DMS 273 treated with DMSO at 0.1 percent for 48 hours (cell line): Measurements from ENCODE around the gene MACROH2A1.

Source experiments
- DNase-seq: peaks from one replicate; lab custom pipeline; 2025; lab: John Stamatoyannopoulos, UW

Gene MACROH2A1

DNA sequence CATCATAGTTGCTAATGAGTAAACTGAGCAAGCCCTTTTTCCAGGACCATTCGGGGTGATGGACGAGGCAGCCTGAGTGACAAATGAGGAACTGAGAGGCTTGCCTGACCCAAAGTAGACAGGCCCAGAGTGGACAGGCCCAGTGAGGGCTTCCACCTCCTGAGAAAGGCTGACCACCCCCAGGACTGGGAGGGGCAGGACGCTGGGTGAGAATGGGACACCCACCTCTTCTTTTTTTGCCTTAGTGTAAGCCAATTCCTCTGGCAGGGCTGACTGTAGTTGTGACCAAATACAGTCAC is 68.3 kb downstream of the MACROH2A1 start:
- DNase-seq = no peak

DNA sequence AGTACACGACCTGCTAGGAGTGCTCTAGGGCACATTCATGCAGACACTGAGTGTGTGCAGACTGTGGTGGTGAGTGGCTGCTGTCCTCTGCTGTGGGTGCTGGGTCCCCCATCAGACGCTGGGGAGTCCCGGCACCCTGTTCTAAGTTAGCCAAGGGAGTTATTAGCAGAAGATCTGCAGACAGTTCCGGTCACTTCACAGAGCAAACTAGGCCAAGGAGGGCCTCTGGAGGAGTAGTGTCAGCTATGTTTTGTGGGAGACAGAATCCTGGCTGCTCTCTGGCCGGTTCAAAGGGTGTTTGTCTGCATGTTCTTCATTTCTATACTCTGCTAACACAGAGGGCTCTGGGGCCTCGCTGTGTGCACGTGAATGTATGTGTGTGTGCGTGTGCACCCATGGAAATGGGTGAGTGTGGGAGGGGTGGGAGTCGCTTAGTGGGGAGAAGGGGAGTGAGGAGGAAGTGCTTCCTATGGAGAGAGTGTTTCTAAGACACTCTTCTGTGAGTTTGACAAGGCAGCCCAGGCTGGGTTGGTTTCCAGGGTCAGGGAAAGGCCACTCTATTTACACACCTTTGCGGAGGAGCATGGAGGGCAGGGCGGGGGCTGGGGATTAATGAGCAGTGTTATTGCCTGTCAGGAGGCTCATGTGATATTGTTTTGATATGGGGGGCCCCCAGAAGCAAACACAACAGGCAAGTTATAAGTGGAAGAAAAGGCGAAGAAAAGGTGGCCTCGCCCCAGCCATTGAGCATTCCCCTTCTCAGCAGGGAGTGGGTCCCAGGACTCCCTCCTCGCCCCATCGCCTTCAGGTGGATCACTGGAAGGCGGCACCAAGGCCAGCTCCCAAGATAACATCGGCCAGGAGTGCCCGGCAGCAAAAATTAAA is 68.9 kb downstream of the MACROH2A1 start:
- no peak for DNase-seq

DNA sequence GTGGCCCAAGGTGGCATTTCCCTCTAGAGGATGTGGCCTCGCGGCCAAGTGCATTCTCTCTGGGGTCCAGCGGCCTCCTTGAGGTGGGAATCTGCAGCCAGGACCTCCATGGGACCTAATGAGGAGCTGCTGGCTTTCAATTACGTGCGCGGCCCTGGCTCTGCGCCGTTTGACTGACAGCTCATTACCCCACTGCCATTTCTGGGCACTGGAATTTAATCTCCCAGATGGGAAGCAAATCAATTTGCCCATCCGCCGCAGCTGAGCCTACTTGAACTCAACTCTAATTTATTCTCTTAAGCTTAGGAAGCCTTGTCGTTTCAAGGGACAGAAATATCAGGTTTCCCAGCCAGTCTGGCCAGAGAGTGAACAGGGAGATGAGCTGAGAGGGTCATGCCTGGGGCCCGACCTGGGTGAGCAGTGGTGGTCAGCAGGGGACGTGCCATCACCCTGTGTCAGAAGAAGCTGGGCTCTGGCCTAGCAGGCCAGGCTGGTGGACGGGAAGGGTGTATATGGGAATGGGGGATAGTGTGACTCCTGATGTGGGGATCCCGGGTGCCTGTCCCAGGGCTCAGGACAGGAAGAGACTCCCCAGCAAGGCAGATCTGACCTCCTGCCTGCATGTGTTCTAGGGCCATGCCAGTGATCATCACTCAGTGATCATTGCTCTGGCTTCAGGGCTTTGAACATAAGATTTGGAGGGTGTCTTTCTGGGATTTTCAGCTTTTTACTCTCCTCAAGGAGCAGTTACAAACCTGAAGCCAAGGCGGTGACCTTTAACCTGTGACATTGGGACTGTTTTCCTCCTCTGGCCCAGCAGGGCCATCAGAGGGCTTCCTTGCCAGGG is 69.7 kb downstream of the MACROH2A1 start:
- no peak for DNase-seq

DNA sequence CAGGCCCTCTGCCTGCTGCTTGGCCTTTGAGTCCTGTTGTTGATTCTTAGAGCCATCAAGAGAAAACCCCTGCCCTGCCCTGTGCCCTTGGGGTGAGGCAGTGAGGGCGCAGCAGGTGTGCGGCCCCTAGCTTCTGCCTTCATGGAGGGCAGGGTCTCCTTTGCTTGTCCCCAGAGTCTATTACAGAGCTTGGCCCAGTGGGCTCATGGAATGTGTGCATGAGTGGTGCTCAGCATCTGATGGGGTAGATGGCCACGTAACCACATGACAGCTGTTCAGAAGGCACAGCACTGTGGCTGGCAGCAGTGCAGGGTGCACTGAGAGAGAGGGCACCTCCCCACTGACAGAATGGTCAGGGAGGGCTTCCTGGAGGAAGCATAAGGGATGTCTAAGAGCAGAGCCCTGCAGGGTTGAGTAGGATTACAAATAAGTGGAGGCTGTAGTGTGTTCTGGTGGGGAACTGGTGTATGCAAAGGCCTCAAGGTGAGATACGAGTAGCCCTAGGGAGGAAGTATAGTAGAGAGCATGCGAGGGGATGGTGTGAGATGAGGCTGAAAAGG is 70.8 kb downstream of the MACROH2A1 start:
- DNase-seq = no peak

DNA sequence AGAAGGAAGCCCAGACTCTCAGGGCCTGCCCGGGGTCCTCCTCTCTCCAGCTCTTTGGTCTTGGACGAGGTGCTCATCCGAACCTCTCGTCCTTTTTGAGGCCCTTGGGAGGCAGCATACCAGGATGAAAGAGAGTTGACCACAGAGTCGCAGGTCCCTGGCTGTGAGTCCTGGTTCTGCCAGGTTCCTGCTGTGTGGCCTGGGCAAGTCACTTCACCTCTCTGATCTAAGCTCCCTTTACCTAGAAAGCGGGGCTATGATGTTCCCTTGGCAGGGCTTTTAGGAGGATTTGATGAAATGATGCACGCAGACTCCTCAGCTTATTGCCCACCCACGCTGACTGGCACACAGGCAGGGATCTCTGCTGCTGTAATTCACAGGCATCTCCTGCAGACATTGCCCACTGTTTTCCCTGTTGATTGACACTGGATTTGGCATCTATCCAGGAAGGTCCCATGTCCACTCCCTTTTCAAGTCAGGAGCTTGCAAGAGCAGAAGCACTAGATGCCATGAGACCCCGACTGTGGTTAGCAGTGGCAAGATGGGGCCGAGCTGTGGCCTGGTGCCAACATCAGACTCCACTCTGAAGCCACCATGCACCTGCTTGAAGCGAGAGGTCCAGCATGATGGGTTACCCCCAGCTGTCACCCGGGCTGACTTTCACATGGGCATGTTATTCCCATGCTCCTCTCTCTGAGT is 71.5 kb downstream of the MACROH2A1 start:
- DNase-seq = no peak

DNA sequence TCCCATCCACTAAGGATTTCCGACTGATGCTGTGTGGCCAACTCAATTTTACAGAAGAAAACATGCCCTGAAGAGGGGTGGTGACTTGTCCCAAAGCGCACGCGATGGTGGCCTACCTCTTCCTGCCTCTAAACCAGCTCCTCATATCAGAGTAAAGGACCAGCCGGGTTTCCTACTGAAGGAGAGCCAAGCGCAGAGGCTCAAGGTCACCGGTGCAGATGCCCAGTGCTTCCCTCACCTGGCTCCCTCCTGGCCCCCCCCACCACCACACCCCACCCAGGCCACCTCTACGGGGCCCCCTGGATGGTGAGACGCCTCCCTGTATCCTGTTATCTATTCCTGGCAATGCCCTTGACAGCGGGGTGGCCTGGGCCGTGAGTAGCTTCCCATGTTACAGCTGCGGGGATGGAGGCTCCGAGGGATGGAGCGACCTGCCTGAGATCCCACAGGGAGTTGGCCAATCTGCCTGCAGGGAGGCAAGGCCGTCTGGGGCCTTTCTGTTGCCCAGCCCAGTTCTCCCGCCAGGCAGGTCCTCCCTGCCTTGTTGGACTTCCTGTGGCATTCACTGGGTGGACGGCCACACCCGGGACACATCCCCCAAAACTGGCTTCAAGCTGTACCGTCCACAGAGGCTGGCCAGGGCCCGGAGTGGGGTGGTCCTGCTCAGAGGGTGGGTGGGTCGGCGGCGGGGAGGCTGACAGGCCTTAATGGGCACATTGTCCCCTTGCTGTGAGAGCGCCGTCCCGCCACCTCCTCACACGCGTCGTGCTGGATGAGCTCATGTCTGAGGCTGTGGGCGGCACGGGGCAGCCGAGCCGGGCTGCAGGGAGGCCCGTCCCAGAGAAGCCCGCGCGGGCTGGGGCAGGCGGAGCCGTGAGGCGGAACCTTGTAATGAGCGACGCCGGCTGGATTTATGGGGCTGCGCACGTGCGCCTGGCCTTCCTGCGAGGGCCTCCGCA is 72.5 kb downstream of the MACROH2A1 start:
- no peak for DNase-seq

DNA sequence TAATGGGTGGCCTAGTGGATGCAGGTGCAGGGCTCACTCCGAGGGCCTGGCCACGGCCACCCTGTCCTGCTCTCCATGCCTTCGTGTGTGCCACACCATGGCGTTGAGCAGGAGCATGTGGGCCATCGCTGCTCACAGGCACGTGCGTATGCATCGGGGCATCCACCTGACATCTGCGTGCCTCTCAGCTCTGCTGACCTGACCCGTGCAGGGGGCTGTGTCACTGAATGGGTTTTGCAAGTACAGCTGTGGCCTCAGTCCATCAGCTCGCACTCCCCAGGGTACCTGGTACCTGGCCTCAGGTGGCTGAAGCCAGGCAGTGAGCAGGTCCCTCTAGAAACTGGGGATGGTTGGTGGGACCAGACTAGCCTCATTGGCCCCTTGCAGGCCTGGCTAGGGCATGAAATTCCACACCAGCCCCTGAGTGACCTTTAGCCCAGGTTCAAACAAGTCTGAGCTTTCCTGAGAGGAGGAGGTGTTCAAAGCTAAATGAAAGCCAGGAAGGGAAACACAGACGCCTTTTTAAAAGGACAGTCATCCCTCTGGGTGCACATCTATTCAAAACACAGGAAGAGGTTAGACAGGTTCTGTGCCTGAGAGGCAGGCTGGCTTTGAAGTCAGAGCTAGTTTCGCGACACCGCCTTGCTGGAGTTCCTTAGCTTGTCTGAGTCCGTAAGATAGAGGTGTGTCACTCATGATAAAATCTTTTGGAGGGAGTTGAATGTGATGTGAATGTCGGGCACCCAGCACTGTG is 74.0 kb downstream of the MACROH2A1 start:
- DNase-seq = no peak

DNA sequence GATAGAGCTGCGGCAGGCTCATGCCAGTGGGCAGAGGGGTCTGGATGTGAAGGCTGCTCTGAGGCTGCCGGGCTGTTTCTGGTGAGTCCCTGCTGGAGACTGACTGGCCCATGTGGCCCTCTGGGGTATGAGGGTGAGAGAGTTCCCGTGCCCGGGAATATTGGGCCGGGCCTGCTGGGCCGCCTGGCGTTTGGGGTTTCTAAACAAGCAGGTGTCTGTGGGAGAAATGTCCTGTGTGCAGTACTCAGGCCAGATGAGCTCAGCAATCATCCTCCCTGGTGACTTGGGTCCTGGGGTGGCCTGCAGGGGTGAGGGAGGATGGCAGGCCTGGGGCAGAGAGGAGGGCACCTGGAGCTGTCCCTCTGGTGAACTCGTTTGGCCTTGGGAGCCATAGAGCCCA is 74.9 kb downstream of the MACROH2A1 start:
- DNase-seq = no peak

DNA sequence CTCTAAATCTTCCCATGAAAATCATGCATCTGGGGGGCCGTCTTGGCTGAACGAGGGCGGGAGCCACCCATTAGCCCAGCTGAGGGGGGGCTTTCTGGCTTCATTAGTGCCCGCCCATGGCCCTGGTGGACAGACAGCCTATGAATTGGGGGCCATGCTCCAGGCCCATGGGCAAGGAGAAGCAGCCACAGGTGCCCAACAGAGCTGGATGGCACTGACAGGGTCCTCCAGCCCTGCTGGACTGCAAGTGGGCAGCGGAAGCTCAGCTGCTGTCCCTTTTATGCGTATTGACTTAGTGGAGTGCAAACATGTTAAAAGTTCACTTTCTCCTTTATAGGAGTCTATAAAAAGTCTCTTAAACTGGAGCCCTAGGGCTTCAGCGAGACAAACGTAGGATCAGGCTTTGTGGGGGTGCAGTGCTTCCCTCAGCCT is 75.3 kb downstream of the MACROH2A1 start:
- DNase-seq = no peak

DNA sequence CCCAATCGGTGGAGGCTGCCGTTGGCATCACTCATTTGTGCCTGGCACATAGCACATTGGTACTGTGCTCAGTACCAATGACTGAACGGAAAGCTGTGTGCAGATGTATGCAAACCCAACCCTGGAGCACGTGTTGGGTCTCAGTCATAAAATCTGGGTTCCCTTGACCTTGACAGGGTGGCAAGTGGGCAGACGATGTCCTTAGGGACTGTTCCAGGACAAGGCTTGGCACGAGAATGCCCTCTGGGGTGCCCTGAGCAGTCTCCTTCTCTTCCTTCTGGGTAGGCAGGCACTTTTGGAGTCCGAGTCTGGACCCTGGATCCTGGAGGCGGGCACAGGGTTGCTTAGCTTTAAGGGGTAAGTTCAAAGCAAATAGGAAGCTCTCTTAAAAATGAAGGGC is 75.8 kb downstream of the MACROH2A1 start:
- no peak for DNase-seq

DNA sequence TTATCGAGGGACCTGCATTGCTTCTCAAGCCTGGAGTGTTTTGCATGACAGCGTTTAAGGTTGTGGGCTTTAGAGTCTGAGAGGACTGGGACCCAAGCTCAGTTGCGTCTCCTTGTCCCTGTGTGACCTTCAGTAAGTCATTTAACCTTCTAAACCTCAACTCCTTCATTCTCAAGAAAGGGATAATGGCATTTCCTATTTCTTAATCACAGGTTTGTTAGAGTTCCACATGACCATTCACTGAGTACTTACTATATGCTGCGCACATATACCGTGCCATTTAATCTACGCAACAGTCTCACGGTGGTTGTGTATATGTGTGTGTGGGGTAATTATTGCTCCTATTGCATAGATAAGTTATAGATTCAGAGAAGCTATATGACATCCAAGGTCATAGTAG is 76.3 kb downstream of the MACROH2A1 start:
- no peak for DNase-seq

DNA sequence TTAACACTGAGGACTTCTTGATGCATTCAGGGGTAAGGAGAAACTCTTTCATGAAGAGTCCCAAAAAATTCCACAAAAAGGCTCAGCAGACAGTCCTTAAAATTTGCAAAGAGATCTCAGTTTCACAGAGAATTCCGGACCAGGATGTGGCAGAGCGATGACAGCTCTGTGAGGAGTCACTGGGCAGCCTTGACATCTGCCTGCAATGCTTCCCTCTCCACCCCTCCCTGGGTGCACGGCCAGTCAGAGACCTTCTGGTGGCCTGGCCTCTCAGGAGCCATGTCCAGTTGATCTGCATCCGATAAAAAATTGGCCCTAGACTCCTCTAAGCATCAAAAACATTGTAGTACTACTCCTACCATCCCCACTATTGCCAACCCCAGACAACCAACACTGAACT is 76.8 kb downstream of the MACROH2A1 start:
- DNase-seq = no peak

DNA sequence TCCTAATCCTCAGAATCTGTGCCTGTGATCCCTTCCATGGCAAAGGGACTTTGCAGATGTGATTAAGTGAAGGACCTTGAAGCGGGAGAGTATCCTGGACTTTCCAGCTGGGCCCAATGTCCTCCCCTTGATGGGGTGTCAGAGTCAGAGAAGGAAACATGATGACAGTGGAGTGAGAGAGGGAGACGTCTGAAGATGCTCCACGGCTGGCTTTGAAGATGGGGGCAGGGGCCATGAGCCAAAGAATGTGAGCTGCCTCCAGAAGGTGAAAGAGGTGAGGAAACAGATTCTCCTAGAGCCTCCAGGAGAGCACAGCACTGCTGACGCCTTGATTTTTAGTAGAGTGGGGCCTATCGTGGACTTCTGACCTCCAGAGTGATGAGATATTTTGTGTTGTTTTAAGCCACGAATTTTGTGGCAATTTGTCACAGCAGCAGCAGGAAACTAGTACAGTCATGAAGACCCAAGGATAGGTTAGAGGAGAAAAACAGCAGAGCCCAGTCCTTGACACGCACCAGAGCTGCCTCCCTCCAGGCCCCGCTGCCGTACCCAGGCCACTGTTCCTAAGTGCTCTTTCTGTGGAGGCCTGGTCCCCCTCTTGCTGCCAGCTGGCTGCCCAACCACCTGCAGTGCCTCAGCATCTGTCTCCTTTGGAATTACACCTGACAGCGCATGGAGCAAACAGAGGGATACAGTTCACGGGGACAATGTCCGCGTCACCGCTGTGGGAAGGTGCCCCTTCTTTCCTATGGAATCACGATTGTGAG is 78.1 kb downstream of the MACROH2A1 start:
- no peak for DNase-seq

DNA sequence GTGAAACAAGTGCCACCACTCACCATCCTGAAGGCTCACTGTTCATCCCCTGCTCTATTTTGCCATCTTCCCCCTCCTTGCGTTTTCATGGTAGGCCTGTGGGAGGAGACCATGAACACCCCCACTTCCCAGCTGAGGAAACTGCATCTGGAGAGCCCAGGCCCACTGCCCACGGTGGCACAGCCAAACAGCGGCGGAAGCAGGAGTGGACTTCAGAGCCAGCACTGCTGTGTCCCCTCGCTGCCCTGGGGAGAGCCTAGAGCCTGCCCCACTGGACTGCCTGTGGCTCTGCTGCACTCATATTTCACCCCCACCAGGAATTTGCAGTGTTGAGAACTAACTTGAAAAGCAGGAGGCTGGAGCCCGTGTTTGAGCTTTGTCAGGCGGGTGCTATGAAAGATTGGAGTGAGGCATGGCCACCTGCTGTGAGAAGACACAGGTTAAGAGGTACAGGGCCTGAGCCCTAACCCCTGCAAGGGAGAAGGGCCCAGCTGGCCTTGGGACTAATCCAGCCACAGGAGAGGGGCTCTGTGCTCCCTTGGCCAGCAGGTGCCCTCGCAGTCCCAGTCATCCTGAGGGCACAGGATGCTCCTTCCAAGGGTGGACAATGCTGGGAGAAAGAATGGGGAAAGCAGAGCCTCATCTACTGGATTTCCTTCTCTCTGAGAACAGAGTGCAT is 79.0 kb downstream of the MACROH2A1 start:
- no peak for DNase-seq

DNA sequence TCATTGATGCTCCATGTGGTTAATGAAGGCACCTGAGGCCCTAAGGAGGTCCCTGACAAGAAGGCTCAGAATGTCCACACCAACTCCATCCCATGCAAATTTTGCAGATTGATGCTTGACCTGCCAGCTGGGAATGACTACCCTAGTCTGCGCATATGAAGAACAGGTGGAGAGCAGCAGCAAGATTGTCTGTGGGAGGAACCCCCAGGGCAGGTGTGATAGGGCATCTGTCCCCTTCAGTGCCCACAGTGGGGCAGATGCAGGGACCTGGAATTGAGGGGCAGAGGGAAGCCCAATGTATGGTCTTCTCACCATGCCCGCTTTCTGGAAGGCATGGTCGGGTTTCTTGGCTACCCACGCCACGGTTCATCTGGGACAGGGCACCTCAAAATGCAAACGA is 79.6 kb downstream of the MACROH2A1 start:
- DNase-seq = no peak

DNA sequence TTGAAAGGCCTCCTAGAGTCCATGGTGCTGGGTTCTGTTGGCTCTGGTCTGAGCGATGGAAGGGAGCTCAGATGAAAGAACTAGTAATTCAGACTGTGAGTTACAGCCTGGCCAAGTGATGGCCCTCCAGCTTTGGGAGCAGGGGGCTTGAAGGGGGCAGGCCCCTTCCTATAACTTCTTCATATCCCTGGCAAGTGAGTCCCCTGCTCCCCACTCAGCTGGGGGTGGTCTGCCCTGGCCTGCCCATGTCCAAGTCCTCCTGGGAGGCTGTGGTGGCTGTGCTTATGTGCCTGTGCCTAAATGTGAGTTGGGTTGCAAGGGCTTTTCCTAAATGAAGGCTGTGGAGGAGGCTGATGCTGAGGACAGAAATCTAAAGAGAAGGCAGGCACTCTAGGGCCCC is 80.1 kb downstream of the MACROH2A1 start:
- no peak for DNase-seq

DNA sequence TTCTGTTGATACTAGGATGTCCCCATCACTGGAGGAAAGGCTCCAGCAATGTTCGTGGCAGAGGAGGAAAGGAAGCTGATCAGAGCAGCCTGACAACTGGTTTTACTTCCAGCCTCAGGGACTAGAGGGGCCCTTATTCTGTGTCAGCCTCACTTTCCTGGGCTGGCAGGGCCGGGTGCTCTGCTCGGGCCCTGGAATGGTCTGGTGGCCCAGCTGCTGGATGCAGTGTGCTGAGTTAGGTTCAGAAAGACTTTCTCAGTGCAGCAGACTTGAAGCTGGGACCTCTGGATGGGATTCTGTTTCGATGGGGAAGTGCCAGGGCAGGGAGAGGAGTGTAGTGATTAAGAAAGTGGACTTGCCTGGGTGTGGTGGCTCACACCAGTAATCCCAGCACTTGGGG is 81.0 kb downstream of the MACROH2A1 start:
- no peak for DNase-seq

DNA sequence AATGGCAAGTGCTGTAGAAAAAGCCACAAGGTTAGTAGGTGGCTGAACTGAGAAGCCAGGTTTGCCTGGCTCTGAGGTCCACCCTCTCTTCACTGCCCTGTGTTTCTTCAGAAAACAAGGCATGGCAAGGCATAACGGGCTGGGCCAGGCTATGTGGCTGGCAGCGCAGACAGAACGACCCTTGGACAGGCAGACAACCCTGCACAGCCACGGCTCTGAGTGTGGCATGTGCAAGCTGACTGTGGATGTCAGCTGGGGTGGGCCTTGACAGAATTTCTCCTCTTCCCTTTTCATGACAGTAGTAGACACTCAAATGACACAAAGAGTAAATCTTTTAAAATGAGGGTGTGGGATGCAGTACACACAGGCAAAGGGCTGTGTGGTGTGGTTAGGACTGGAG is 81.7 kb downstream of the MACROH2A1 start:
- DNase-seq = no peak

DNA sequence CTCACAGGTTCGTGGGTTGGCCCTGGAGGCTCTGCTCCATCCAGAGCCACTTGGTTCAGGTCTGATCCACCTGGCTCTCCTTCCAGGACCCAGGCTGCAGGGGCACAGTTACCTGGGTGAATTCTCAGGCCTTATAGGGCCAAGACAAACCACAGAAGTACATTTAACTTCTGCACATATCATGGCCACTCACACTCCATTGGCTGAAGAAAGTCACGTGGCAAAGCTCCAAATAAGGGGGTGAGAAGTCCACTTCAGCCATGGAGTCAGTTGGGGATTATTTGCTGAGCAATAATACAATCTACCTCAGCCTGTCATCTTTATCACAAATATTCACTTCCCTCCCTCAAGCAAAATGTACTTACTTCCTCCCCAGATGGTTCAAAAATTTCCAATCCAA is 83.6 kb downstream of the MACROH2A1 start:
- no peak for DNase-seq
